CD4-positive, alpha-beta T cell treated with Interleukin-2 at 100 ng/mL for 4 hours (primary cell): Measurements from ENCODE around the gene LRRC4B.
A peak's percentile ranks its signal among the peaks of the same experiment; 100 is the strongest.
"Not testable (repeated sequence)": the region's sequence is repeated elsewhere in the genome, so short reads cannot be mapped to it uniquely, and the experiment has no call there.

Experiments used
- DNase-seq: peaks from one replicate; pipeline ENCODE4 v3.0.0-alpha.2; 2020; ENCODE audit warnings: low spot score

The LRRC4B gene, protein sequence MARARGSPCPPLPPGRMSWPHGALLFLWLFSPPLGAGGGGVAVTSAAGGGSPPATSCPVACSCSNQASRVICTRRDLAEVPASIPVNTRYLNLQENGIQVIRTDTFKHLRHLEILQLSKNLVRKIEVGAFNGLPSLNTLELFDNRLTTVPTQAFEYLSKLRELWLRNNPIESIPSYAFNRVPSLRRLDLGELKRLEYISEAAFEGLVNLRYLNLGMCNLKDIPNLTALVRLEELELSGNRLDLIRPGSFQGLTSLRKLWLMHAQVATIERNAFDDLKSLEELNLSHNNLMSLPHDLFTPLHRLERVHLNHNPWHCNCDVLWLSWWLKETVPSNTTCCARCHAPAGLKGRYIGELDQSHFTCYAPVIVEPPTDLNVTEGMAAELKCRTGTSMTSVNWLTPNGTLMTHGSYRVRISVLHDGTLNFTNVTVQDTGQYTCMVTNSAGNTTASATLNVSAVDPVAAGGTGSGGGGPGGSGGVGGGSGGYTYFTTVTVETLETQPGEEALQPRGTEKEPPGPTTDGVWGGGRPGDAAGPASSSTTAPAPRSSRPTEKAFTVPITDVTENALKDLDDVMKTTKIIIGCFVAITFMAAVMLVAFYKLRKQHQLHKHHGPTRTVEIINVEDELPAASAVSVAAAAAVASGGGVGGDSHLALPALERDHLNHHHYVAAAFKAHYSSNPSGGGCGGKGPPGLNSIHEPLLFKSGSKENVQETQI

DNA sequence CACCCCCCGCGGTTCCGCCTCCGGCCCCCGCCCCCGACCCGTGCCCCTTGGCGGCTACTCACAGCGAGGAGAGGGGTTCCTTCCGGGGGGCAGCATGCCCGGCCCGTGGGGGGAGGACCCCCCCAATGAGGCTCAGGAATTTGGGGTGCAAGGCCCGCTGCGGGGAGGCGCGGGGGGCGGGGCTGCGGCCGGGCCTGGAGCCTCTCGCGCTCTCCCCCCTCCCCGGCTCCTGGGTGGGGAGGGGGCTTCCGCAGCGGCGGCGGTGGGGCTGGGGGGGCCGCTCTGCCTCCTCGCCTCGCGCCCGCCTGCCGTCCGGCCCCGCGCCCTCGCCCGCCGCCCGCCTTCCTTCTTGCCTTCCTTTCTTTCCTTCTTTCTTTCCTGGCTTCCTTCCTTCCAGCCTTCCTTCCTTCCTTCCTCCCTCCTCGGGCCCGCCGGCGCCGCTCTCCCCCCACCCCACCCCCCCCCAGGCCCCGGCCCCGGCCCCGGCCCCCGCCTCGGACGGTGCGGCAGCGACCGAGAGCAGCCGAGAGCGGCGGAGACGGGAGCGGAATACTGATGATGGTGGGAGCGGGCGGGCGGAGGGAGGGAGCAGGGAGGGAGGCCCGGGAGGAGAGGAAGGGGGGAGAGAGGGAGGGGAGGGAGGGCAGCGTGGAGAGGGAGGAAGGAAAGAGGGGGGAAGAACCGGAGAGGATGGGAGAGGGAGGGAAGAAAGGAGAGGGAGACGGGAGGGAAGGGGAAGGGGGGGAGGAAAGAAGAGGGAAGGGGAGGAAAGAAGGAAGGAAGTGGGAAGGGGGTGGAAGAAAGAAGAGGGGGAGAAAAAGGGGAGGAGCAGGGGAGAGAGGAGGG lies at the start of gene LRRC4B:
TSS of gene LRRC4B (minus strand) at position 554 of the 846 bp plus-strand sequence. CDS start 19,597 bp downstream, outside the sequence.
- DNase-seq, result no peak

DNA sequence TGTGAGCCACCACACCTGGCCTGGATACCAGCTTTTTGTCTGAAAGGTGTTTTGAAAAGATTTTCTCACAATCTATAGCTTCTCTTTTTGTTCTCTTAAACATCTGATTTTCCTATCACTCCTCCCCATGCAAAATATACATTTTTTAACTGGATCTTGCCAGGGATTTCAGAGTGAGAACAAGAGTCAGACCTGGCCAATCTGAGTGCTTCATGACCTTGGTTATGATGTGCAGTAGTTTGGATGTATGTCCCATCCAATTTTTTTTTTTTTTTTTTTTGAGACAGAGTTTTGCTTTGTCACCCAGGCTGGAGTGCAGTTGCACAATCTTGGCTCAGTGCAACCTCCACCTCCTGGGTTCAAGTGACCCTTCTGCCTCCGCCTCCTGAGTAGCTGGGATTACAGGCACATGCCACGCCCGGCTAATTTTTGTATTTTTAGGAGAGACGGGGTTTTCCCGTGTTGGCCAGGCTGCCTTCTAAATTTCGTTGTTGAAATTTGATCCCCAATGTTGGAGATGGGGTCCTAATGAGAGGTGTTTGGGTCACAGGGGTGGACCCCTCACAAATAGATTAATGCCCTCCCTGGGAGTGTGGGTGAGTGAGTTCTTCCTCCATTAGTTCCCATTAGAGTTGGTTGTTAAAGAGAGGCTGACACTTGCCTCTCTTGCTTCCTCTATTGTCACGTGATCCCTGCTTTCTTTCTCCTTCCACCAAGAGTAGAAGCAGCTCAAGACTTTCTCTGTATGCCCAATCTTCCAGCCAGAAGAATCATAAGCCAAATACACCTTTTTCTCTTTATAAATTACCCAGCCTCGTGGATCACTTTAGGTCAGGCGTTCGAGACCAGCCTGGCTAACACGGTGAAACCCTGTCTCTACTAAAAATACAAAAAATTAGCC lies 44.5 kb upstream of the LRRC4B start:
- not testable (repeated sequence) for DNase-seq

DNA sequence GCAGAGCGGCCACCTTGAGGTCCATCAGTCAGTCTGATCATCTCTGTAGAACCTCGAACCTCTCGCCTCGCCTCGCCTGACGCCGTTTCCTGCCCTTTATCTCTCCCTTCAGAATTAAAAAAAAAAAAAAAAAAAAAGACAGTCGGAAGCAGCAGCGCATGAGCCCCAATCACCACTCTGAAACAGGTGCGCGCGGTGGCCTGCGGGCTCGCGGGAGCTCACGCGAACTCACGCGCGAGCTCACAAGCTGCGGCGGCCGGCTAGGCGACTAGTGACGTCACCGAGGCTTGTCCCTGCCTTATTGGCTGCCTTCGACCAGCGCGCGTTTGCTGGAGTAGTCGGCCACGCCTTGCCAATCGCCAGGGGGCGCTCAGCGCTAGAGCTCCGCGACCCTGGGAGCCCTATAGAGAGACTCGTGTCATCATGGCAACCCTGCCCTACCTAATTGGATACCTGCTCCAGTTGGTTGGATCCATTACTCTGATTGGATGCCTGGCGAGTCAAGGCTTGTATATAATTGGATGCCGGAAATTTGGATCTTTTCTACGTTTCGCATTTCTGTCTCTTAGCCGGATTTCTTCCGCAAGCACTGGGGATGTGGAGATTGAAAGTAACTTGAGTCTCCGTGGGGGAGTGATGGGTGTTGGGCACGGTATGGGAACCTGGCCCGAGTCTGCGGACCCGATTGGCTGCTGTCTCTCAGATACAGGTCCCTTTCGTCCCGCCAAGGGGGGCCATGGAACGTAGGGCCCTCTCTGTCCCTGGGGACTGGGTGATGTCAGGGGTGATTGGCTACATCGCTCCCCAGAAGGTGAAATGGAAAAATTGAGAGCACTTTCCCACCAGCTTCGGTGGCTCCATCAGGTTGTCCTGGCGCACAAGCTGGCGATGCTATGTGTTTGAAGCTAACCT lies 39.9 kb upstream of the LRRC4B start:
- peak; percentile 55 for DNase-seq

DNA sequence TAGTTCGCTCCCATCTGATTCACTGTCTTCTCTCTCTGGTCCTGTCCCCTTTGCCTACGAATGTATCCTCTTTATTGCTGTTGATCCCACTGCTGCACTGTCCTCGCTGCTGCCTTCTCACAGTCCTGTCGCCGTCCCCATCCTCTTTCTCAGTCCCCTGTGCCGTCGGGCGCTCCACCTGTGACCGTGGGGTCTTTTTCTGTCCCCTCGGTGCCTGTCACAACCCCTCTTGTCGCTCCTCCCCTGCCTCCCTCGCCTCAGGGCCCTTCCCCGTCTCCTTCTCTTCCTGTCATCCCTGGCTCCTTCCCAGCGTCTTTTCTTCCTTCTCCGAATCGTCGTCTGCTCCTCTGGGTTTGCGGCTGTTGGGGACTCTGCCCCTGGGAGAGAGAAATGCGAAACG lies 39.2 kb upstream of the LRRC4B start:
- DNase-seq, result no peak

DNA sequence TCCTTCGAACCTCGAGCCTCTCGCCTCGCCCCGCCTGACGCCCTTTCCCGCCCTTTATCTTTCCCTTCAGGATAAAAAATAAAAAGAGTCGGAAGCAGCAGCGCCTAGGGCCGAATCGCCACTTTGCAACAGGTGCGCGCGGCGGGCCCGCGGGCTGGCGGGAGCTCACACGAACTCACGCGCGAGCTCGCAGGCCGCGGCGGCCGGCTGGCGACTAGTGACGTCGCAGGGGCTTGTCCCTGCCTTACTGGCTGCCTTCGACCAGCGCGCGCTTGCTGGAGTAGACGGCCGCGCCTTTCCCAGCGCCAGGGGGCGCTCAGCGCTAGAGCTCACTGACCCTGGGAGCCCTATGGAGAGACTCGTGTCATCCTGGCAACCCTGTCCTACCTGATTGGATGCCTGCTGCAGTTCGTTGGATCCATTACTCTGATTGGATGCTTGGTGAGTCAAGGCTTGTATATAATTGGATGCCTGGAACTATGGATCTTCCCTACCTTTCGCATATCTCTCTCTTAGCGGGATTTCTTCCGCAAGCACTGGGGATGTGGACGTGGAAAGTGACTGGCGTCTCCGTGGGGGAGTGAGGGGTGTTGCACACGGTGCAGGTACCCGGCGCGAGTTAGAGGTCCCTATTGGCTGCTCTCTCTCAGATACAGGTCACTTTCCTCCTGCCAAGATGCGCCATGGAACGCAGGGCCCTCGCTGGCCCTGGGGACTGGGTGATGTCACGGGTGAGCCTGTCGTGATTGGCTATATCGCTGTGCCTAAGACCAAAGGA lies 38.0 kb upstream of the LRRC4B start:
- DNase-seq, result not testable (repeated sequence)

DNA sequence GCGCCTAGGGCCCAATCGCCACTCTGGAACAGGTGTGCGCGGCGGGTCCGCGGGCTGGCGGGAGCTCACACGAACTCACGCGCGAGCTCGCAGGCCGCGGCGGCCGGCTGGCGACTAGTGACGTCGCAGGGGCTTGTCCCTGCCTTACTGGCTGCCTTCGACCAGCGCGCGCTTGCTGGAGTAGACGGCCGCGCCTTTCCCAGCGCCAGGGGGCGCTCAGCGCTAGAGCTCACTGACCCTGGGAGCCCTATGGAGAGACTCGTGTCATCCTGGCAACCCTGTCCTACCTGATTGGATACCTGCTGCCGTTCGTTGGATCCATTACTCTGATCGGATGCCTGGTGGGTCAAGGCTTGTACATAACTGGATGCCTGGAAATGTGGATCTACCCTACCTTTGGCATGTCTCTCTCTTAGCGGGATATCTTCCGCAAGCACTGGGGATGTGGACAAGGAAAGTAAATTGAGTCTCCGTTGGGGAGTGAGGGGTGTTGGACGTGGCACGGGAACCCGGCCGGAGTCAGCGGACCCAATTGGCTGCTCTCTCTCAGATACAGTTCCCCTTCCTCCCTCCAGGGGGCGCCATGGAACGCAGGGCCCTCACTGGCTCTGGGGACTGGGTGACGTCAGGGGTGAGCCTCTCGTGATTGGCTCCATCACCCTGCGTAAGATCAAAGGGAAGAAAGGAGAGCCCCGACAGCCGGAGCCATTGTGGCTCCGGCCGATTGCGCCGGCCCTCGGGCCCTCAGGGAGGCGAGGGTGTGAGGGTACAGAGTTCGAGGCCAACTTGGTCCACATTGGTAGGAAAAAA lies 36.2 kb upstream of the LRRC4B start:
- DNase-seq, result not testable (repeated sequence)

DNA sequence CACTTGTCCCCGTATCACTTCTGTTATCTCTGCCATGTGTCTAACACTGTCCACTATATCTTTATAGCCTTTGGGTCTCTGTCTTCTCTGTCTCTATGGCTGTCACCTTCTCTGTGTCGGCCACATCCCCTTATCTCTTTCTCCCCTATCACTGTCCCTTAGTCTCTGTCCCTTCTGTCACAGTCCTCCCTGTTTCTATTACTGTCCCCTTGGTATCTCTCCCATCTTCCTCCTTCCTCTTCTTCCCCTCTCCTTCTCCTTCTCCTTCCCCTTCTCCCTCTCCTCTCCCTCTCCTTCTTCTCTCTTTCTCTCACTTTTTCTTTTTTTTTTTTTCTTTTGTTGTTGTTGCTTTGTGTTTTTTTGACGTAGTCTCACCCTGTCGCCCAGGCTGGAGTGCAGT lies 34.7 kb upstream of the LRRC4B start:
- DNase-seq, result no peak

DNA sequence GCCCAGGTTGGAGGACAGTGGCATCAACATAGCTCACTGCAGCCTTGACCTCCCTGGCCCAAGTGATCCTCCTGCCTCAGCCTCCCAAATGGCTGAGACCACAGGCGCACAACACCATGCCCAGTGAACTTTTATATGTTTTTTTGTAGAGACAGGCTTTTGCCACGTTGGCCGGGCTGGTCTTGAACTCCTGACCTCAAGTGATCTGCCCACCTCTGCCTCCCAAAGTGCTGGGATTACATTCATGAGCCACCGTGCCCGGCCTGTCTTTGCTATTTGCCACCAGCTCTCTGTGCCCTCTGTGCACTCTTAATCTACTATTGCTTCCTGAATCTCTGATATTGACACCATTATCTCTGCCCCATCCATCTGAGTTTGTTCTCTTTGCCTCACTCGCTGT lies 34.3 kb upstream of the LRRC4B start:
- no peak for DNase-seq

DNA sequence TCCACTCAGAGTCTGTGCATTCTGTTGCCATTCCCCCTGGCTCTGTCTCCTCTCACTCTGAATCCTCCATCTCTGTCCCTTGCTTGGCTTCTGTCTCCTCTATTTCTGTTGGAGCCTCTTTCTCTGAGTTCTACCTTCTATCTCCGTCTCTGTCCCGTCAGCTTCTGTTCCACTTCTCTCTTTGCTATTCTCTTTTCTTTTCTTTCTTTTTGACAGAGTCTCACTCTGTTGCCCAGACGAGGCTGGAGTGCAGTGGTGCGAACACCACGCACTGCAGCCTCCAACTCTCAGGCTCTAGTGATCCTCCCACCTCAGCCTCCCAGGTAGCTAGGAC lies 33.8 kb upstream of the LRRC4B start:
- DNase-seq, result no peak

DNA sequence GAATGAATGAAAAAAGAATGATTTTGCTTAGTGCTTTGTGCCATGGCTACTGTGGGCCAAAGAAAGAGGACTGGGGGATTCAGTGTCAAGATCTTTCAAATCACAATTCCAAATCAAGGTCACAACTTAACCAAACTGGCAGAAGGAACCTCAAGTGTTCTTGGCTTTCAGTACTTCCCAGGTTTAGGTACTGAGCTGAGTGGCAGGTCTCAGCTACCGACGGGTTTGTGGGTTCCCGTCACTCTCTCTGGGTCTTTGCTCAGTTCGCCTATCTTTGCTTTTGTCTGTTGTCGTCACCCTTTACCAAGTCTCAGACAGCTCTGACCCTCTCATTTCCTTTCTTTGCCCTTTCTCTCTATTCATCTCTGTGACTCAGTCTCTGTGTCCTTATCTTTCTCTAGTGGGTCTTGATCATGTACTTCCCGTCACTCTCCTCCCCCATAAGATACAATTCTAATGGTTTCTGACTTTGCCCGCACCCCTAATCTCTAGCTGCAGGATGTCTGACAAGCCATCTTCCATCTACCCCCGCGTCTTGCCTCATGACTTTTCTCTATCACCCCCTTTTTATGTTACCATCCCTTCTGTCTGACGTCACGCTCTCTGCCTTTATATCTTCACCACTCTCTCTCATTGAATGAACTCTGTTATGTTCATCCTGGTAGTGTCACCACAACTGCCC lies 33.3 kb upstream of the LRRC4B start:
- DNase-seq, result no peak

DNA sequence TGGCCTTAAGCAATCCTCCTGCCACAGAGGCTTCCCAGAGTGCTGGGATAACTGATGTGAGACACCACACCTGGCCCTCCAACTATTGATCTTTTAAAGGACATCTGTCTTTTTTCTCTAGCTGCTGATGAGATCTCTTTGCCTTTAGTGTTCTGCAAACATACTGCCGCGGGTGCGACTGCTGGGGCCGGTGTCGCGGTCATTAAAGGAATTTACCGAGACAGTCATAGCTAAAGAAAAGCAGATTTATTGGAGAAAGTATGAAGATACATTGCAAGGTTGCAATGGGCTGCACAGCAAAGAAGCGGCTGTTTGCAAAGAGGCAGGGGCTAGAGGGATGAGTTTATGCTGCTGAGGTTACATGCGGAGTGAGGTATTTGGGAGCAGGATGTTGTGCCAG lies 31.2 kb upstream of the LRRC4B start:
- DNase-seq, result no peak

DNA sequence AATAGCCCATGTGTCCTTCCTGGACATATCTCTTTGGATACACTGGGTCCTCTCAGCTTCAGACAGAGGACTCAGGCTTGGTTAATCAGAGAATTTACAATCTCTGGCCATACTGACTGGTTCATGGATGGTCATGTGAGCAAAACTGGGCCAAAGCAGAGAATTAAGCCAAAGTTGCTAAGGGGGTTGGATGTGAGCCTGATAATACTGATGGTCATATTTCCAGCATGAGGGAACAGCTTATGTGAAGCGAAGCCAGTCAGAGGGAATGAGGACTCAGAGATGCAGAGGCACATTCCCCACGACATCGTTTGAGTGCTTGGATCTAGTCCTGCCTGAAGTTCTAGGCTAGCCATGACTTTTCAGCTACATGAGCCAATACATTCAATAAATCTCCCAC lies 22.0 kb upstream of the LRRC4B start:
- DNase-seq, result no peak

DNA sequence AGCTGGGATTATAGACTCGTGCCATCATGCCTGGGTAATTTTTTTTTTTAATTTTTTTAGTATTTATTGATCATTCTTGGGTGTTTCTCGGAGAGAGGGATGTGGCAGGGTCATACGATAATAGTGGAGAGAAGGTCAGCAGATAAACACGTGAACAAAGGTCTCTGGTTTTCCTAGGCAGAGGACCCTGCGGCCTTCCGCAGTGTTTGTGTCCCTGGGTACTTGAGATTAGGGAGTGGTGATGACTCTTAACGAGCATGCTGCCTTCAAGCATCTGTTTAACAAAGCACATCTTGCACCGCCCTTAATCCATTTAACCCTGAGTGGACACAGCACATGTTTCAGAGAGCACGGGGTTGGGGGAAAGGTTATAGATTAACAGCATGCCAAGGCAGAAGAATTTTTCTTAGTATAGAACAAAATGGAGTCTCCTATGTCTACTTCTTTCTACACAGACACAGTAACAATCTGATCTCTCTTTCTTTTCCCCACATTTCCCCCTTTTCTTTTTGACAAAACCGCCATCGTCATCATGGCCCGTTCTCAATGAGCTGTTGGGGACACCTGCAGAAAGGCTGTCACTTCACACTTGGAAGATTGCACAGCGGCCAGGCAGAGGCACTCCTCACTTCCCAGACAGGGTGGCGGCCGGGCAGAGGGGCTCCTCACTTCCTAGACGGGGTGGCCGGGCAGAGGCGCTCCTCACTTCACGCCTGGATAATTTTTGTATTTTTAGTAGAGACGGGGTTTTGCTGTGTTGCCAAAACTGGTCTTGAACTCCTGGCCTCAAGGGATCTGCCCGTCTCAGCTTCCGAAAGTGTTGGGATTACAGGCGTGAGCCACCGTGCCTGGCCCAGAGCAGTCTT lies 13.8 kb upstream of the LRRC4B start:
- DNase-seq, result not testable (repeated sequence)

DNA sequence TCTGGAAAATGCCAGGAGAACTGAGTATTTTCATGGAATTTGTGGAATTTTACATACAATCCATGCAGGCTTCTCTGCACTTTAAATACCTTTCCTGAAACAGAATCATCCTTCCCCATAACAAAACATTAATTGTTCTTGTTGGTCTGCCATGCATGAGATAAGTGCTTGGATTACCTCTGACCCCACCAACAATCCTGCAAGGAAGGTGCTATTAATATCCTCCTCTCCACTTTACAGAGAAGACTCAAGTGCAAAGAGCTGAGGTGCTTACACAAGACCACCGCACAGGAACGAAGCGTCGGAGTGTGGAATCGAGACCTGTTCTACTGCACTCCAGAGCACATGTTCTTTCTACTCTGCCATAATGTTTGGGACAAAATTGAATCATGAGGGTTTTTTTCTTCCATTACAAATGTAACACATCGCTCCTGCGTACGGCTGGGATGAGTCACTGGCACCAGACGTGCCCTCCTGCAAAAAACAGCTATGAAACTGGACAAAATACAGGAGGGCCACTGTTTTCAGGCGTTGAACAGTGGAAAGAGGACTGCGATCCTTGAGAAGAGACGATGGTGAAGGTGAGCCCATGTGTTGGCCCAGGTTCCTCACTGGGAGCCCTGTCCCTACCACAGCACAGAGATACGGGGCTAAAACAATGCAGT lies 12.9 kb upstream of the LRRC4B start:
- DNase-seq, result no peak

DNA sequence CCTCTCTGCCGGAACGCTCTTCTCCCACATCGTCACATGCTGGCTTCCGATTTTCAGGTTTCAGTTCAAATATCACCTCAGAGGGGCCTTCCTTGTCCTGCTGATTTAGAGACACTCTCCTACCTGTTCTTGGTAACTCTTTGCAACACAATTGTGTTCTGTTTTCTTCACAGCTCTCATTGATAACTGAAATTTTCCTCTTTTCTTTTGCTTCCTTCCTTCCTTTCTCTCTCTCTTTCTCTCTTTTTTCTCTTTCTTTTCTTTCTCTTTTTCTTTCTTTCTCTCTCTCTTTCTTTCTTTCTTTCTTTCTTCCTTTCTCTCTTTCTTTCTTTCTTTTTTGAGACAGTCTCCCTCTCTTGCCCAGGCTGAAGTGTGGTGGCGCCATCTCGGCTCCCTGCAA lies 12.0 kb upstream of the LRRC4B start:
- no peak for DNase-seq

DNA sequence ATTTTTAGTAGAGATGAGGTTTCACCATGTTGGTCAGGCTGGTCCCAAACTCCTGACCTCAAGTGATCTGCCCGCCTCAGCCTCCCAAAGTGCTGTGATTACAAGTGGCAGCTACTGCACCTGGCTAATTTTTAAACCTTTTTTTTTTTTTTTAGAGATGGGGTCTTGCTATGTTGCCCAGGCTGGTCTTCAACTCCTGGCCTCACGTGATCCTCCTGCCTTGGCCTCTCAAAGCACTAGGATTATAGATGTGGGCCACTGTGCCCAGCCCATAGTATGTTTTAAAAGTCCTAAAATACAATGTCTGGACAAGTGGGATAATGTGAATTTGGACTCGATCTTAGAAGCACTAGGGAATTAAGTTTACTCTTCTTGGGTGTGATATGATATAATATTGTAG lies 8.5 kb upstream of the LRRC4B start:
- not testable (repeated sequence) for DNase-seq
